Left kidney (tissue), 2 donors: ENCODE measurements around the gene TMEM204. TPM values are rescaled to one million over a fixed set of nuclear protein-coding genes. Genes with fewer than 3 reads are reported as not detected.

Source experiments
- DNase-seq: peaks from one replicate; pipeline ENCODE4 v3.0.0-alpha.2; 2013
- polyA plus RNA-seq: library from polyadenylated mRNA; unstranded; fragments of 120-200 nt; gene quantifications from one replicate; pipeline ENCODE4 v1.2.1, GENCODE V29; 2013; ENCODE audit not compliant: insufficient read length

TMEM204 gene
- polyA plus RNA-seq, 1 donor = 15.7 TPM

DNA sequence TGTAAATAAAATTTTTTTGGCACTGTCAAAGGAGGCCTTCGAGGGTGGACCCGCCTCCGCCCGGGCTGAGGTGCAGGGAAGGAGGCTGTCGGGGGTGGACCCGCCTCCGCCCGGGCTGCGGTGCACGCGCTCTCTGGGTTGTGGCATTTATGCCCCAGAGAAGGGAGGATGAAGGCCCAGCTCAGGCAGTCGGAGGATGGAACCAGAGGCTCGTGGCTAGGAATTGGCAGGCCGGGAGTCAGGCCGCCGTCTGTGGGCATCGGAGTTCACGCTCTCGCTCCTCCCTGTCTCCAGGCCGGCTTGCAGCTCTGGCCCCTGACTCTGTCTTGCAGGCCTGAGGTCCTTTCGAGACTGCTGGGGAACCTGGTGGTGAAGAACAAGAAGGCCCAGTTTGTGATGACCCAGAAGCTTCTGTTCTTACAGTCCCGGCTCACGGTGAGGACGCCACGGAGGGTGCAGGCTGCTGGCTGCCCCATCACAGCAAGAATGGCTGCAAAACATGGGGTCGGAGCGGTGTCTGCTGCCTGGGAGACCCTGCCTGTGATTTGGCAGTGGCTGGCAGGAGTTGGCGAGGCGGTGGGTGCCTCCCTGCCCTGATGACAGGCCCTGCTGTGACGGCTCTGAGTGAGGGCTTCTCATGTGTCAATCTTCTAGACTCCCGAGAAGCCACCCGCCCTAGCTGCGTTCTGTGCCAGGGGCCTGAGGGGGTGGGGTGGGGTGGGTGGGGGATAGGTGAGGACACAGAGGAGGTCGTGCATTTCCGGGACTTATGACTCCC is 34.4 kb upstream of the TMEM204 start:
- DNase-seq = no peak

DNA sequence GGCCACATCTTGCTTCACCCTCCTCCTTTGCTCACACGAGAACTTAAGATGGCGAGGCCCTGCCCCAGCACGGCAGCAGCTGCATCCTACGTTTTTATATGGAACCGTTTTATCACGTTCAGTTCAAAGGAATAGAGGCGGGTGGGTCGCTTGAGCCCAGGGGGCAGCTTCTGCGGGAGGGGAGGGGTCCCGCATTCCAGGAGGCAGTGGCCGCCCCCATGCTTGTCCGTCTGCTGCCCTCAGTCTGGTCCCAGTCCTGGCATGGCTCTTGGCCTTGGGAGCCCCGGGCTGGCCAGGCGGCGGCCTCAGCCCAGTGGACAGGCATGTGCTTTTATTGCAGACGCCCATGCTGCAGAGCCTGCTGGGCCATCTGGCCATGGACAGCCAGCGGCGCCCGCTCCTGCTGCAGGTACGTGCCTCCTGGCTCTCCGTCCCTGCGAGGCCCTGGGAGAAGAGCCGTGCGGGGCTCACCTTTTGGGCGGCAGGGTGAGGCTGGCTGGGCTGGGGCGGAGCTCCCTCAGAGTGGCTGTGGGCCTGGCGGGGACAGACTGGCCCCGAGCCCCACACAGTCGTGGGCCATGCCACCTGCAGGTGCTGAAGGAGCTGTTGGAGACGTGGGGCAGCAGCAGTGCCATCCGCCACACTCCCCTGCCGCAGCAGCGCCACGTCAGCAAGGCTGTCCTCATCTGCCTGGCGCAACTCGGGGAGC is 33.6 kb upstream of the TMEM204 start:
- DNase-seq = no peak

DNA sequence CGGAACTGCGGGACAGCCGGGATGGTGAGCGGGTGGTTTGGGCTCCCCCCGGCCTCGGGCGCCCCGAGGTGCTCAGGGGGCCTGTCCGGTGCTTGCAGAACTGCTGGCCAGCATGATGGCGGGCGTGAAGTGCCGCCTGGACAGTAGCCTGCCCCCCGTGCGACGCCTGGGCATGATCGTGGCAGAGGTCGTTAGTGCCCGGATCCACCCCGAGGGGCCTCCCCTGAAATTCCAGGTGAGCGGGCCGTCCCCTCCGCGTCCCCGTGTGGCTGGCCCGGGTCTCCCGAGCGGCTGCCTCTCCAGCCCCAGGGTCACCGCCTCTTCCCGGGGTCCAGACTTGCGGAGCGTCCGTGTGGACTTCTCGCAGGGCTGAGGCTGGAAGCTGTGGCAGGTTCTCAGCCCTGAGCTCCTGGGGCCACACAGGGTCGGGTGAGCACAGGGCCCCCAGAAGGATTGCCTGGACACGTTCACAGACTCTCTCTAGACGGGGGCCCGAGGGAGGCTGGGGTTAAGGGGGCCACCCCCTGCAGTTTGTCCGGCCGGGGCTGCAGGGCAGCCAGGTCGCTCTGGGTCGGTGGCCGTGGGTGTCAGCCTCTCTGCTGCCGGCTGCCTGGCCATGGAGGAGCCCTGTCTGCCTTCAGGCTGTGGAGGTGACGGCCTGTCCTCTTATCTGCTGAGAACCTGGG is 32.9 kb upstream of the TMEM204 start:
- DNase-seq = no peak

DNA sequence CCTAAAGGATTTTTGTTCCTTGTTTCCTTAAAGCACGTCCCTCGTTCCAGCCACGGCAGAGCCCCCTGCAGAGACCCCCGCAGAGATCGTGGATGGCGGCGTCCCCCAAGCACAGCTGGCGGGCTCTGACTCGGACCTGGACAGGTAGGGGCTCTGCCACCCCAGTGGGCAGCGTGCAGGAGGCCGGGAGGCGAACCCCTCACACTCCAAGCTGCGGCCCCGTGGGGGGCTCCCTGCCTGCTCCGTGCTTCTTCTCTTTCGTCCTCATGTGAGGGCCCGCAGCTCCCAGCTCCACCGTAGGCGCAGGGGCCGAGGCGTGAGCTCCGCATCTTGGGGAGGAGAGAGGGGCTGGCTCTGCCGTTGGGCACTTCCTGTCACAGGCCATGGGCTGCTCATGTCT is 31.8 kb upstream of the TMEM204 start:
- no peak for DNase-seq

DNA sequence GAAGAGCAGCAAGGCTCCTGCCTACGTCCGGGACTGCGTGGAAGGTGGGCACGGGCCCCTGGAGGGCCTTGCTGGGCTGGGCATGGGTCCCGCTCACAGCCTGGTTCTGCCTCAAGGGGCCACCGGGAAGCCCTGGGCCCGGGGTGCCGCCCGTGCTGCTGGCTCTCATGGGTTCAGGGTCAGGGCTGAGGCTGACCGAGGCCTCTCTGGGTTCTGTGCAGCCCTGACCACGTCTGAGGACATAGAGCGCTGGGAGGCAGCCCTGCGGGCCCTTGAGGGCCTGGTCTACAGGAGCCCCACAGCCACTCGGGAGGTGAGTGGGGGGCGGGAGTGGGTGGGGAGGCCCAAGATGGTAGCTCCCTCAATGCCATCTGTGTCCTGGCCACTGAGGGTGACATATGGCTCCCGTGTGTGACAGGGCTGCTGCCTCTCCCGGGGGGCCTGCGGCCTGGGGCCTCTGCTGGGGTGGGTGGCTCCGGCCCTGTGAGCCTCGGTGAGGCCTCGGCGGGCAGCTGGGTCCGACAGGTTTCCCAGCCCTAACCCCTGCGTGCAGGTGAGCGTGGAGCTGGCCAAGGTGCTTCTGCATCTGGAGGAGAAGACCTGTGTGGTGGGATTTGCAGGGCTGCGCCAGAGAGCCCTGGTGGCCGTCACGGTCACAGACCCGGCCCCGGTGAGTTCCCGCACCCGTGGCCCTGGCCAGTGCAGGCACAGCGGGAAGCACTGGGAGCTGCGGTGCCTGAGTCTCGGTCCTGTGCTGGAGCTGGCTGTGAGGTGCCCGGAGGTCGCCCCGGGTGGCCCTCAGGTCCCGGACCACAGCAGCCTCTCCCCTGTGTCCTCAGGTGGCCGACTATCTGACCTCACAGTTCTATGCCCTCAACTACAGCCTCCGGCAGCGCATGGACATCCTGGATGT is 31.1 kb upstream of the TMEM204 start:
- no peak for DNase-seq

DNA sequence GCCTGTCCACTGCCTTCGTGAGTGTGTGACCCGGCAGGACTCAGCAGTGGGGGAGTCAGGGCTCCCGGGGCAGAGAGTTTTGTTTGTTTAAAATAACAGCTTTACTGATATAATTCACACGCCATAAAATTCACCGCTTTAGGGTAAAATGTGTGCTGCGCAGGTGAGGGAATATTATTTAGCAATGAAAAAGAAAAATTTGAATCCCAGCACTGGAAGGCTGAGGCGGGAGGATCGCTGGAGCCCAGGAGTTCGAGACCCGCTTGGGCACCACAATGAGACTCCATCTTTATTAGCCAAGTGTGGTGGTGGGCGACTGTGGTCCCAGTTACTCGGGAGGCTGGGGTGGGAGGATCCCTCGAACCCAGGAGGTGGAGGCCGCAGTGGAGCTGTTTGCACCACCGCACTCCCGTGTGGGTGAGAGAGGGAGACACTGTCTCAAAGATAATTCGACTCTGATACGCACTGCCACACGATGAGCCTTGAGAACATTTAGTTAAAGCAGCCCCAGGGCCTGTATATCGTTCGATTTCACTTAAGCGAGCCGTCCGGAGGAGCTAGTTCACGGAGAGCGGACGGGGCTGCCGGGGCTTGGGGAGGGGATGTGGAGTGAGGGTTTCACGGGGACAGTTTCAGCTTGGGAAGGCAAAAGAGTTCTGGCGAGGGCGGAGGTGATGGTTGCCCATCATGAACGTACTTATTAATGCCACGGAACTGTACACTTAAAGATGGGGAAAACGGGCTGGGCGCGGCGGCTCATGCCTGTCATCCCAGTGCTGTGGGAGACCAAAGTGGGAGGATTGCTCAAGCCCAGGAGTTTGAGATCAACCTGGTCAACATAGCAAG is 30.1 kb upstream of the TMEM204 start:
- no peak for DNase-seq

DNA sequence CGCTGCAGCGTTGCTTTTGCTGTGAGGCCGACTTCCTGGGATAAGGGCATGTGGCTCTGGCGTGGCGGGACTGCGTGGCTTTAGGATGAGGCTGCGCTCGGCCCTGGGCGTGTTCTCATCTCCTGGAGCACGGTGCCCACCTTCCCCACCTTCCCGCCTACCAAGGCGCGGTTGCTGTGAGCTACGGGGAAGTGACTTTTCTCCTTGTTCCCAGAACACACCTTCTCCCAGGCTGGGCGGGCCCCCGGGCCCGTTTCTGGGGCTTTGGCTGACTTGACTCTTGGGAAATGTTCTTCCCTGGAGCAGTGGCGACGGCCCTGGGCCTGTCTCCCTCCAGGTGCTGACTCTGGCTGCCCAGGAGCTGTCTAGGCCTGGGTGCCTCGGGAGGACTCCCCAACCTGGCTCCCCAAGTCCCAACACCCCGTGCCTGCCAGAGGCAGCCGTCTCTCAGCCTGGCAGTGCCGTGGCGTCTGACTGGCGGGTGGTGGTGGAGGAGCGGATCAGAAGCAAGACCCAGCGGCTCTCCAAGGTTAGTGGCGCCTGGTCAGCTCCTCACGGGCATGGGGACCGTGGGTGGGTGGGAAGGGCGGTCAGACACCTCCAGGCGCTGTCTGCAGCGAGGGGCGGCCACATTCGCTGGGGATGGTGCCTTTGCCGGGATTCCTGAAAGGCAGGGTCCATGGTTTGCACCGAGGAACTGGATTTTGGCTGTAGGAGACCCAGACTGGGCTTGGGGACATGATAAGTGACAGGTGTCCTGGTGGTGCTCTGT is 28.2 kb upstream of the TMEM204 start:
- DNase-seq = no peak

DNA sequence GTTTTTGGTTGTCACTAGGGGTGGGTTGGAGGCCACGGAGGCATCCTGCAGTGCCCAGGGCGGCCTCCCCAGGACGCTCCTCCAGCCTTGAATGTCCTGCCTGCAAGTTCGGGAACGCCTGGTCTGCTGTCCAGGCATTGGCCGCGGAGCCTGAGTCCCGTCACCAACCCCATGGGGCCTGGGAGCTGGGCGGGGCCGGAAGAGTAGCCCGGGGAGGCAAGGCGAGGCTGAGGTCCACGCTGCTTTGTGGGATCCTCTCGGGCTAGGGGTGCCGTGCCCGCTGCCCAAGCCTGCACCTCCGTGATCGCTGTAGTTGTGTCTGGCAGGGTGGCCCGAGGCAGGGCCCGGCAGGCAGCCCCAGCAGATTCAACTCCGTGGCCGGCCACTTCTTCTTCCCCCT is 27.6 kb upstream of the TMEM204 start:
- no peak for DNase-seq

DNA sequence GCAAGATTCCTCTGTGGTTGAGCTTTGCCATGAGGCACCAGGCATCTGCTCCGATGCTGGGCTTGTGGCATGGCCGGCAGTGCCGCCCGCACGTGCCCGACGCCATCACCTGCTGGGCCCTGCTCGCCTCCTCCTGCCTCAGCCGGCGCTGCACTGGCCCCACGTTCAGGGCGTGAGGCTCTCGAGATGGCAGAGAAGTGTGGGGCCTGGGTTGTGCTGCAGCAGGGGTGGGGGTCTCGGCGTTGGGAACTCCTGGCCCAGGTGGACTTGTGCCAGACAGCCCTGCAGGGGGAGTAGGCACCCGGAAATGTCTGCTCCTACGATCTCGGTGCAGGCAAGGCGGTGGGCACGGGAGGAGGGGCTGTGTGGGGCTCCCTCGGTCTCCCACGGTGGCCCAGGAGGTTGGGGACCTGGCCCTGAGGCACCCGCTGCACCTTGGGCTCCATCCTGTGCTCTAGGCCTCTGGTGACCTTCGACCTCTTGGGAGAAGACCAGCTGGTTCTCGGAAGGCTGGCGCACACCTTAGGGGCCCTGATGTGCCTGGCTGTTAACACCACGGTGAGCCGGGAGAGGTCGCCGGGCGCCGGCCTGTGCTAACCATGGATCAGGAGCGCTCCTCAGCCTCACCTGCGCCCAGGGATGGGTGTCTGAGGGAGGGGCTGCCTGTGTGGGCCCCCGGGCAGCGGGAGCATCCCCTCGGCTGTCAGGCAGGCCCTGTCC is 26.8 kb upstream of the TMEM204 start:
- DNase-seq = no peak

DNA sequence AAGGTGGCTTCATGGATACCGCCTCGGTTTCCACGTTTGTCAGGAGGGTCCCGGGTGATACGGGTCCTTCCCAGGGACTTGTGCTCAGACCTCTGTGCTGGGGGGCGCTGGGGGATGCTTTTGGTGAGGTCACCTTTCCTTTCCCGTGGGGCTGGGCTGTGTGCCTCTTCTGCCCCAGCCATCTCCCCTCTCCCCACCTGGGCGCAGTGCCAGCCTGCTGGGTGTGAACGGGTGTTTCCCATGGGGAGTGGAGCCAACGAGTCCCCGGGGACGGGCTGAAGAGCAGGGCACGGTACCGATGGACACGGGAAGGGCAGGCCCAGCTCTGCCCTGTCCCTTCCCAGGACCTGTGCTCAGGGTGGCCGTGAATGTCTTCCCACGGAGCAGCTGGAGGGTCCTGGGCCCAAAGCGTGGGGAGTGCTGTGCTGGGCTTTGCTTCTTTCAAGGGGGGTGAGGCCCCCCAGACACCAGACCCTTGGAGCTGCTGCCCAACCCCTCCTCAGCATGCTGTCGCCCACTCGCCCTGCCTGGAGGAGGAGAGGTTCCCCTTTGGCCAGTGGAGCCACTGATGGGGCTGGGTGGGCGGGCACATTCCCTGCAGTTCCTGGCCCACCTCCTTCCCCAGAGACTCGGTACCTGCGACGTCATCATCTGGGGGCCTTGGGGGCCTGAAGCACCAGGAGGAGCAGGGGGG is 24.8 kb upstream of the TMEM204 start:
- DNase-seq = no peak

DNA sequence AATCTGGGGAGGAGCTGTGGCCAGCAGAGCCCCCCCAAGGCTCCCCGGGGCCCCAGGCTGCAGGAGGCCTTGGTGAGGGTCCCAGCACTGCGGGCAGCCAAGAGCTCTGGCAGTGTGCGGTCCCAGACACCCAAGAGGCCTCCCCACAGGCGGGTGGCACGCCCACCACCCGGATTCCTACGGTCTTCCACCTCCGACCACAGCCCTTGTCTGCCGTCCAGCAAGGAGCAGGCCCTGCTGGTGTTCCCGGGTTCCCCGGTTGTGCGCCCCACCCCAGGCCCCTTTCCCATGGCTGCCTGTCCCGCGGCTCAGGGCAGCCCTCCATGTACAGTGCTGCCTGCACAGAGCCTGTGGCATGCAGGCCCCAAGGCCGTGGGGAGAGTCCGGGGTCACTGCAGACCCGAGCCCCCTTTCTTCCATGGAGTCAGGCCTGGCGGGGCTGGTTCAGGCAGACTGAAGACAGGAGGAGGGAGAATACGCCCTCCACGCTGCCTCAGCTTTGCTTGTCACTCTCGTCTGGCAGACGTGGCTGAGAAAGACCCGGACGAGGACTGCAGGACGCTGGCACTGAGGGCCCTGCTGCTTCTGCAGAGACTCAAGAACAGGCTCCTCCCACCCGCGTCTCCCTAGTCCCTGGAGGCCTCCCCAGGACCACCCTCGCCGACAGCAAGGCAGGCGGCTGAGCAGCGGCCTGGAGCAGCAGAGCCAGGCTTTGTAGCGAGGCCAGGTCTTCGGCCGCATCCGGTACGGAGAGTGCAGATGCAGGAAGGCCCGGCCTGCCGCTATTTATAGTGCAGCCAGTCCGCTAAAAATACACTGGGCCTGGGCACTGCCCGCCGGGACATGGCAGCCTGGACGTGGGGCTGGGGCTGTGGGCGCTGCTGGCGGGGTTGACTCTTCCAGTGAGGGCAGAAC is 23.9 kb upstream of the TMEM204 start:
- no peak for DNase-seq

DNA sequence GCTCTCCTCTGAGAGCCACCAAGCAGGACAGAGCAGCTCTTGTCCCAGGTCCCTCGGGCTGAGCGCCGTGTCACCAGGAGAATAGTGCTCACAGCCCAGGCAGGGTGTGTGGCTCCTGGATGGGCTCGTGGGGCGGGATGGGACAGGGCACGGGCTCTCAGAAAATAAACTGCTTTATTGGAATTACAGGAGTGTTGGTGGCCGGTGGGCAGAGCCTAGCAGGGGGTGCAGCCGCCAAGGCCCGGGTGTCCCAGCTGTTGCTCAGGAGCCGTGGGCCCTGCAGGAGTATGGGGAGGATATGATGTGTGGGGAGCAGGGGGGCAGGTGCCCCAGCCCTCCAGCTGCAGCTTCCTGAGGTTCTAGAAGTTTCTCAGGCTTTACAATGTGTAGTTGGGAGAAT is 23.2 kb upstream of the TMEM204 start:
- DNase-seq = no peak

DNA sequence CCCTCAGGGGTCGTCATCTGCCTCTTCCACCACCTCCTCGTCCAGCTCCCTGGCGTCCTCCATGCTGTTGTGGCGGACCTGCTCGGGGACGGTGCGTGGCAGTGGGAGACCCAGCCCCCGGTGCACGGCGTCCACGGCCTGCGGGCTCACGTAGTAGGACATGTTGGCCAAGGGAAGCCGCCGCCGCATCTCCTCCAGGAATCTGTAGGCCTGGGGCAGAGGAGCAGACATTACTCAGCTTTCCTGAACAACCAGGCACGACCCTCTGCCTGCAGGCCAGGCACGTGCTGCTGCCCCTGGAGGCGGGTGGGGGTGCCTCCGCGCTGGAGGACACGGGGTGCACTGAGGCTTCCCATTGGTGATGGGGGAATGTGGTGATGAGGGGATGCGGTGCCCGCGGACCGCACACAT is 22.5 kb upstream of the TMEM204 start:
- no peak for DNase-seq

DNA sequence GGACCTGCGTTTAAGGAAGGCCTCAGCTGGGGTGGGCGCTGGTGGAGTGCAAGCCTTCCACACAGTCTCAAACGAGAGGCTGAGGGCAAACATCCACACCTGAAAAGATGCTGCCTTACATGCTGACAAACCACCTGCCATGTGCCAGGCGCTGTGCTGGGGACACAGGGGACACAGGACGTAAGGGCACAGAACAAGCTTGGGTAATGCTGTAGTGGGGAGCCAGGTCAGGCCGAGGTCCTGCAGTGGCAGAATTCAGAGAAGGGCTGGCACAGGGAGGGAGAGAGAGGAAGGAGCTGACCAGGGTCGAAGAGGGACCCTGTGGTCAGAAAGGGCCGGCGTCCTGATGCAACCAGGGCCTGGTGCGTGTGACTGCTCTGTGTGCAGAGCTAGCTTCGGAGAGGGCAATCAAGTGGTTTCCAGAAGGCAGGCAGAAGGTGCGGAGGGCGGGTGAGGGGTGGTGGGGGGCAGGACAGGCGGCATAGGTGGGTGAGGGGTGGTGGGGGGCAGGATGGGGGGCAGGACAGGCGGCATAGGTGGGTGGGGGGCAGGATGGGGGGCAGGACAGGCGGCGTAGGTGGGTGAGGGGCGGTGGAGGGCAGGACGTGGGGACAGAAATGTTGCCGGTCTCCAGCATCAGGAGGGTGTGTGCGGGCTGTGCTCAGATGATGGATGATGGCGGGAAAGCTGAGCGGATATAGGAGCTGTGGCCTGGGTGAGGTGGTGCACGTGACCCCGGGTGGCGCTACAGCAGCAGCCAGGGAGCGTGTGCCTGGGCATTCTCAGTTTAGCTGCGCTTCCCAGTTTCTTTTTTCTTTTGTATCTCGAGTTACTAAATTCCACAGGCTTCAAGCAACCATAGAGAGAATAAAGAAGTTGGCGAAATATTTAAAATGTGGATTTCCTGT is 21.6 kb upstream of the TMEM204 start:
- no peak for DNase-seq

DNA sequence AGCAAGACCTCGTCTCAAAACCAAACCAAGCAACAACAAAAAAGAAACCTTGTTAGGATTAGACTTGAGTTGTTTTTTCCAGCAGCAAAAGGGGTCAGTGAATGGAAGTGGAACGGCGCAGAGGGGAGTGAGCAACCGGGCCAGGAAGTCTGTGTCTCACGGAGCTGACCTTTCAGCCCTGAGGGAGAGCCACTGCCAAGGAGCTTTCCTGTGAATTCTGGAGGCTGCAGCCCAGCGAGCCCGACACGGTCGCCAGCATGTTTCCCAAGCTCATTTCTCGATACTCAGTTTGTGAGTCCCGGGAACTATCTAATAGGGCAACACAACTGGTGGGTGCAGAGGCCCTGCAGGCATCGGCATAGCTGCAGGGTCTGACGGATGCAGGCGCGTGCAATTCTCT is 20.7 kb upstream of the TMEM204 start:
- no peak for DNase-seq

DNA sequence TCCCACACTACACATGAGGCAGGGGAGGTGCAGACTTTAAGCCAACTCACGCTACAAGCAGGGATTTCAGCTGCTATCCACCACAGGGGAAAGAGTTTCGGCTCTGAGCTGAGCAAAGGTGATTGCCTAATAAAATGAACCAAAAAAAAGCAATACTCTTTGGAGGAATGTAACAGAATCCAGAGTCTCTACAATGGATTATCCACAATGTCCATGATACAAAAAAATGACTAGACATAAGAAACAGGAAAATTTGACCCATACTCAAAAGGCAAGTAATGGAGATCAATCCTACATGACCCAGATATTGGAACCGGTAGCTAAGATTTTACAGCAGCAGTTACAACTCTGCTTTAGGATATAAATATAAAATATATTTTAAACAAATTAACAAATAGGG is 19.0 kb upstream of the TMEM204 start:
- no peak for DNase-seq

DNA sequence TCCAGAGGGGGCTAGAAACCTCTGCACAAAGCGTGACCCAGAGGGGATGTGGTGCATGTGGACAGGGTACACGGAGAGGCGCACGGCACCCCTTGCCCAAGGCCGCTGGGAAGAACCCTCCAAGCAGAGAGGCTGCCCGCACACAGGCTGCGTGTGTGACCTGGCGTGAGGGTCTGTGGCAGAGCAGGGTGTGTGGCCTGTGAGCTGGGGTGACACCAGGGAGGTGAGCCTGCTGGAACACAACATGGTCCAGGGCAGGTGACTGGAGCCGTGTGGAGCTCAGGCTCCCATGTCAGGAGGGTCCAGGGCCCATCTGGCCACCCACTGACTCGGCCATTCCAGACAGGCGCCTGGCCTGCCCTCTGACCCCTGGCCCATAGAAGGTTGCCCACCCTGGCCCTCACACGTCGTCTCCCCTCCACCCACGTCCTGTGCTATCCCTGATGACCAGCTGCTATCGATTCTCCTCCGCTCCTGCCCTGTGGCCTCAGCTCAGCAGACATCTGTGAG is 14.8 kb upstream of the TMEM204 start:
- DNase-seq = no peak
